ENCODE data around the gene SSBP3. TPM values are rescaled to one million over a fixed set of nuclear protein-coding genes. Genes with fewer than 3 reads are reported as not detected.

SSBP3 gene
- total RNA-seq, 1 donor from 2014 or later = 7.8 TPM

DNA sequence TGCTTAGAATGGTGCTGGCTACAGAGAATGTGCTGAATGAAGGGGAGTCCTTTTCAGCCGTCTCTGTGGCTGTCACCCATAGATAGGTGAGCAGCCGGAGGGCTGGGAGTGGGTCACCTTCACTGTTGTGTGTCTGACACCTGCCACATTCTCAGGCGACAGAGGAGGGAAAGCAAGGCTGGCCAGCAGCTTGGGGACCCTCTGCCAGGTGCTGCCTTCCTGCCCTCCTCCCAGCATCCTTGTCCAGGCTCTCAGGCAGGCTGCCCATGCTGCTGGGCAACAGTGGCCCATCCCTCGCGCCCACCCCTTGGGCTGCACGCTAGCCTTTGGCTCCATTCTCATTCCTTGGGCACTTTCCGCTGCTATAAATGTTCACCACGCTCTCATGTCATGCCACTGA, 228.5 kb downstream of the SSBP3 start:
- DNase-seq (ENCODE audit: low read depth) = no peak
- TF ChIP-seq CTCF (conservative IDR thresholded peaks at IDR 0.05; ENCODE audit: low read depth, low read length) = no peak

DNA sequence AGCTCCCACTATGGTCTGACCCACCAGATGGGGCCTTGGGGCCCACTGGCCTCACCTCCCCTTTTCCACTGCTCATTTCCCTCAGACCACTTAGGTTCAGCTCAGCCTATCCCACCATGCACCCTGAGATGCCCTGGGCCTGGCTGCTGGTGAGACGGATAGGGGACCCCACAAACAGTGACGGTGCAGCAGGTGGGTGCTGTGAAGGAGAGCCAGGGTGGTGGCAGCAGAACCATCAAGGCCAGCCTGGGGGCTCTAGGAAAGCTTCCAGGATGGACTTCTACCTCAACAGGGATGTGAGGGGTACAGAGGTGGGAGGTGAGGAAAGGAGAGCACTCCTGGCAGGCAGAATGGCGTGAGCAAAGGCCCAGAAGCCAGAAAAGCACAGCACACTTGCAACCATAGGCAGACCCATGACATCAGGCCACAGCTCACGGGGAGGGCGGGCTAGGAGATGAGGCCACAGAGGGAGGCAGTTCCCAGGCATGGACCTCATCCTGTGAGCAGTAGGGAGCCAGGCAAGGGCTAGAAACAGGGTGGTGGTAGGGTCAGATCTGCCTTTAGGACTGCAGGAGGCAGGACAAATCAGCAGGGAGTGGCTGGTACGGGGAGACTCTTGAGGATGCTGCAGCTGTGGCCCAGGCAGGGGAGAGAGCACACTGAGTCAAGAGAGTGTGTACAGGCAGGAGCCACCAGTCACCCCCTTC, 229.4 kb downstream of the SSBP3 start:
- DNase-seq (ENCODE audit: low read depth) = no peak
- TF ChIP-seq CTCF (conservative IDR thresholded peaks at IDR 0.05; ENCODE audit: low read depth, low read length) = no peak
- H3K4me3 ChIP-seq (ENCODE audit: low read depth, low read length) = no peak overlapping the region

More for the DNA sequence above, 228.5 kb downstream of the SSBP3 start:
- no peak overlapping the region for H3K4me3 ChIP-seq (ENCODE audit: low read depth, low read length)

Other genes starting within 250 kb of the SSBP3 start
- 2.8 and 6.0 TPM in 2 replicates for gene CYB5RL, start 206.4 kb downstream of the SSBP3 start, total RNA-seq
- gene MRPL37, start 206.2 kb downstream of the SSBP3 start, total RNA-seq = 115 and 191 TPM in 2 replicates
- 0.86 and 1.3 TPM in 2 replicates for gene ACOT11, start 141.8 kb upstream of the SSBP3 start, total RNA-seq
- gene FAM151A, start 217.1 kb upstream of the SSBP3 start, total RNA-seq = not detected in 2 replicates
- gene MROH7, start 235.4 kb upstream of the SSBP3 start, total RNA-seq = not detected in 2 replicates

Data from epithelial cell of proximal tubule (primary cell).